GM20431 (cell line): ENCODE results near the gene KHDRBS2.

Experiments
- in situ Hi-C: fragments of 300-500 bp; cut with MseI, MboI; formaldehyde crosslinking; loops from one replicate; pipeline ENCODE4 v1.15.0; 2020; ENCODE audit warnings: low sequenced_read_pairs; ENCODE audit not compliant: unreplicated experiment

Gene KHDRBS2

DNA sequence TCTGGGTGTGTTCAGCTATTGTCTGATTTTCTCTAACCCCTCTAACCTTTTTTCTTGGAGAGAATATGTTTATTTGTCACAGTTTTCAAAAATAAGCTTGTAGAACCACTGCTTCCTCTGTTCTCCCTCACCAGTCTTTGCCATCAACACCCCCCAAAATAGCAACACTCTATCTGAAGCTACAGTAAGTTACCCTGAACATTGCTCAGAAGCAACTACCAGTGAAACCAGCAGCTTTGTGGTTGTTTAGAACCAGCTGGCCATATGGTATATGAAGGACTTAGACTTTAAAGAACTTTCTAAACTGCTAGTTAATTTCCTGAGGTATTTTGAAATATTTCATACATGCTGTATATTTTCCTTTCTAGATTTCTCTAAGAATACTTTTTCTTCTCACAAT is 242.9 kb downstream of the KHDRBS2 start:
- in situ Hi-C loops, result no loop called here

DNA sequence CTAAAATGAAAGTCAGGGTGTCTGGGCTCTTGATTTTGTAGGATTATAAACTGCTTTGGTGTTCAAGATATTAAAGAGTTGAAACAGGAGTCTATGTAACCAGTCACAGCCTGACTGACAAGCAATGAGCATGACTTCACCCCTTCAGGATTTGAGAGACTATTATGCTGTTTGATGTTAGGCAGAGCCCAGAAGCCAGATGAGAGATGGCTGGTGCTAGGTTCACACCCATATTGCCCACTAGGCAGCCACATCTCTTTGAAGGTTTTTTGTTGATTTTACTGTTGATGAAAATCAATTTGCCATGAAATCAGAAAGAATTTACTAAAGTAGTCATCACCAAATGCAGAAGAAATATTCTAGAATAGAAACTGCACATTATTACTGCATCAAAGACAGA is 243.6 kb downstream of the KHDRBS2 start:
- in situ Hi-C loops, result no loop called here

DNA sequence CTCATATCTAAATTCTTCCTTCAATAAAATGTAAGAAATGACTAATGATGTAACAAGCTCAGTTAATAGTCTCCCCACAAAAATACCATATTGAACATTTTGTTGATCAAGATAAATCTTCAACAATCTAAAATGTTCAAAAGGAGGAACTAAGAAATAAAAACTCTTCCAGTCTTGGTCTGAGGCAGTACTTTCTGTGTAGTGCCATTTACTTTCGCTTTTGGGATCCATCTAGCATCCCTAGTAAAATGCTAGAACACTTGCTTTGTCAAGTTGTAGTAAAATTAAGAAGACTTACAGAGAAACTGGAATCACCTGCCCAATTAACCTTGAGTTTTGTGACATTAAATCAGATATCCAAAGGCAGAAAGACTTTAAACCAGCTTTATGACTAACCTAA is 246.4 kb downstream of the KHDRBS2 start:
- in situ Hi-C loops, result no loop called here

DNA sequence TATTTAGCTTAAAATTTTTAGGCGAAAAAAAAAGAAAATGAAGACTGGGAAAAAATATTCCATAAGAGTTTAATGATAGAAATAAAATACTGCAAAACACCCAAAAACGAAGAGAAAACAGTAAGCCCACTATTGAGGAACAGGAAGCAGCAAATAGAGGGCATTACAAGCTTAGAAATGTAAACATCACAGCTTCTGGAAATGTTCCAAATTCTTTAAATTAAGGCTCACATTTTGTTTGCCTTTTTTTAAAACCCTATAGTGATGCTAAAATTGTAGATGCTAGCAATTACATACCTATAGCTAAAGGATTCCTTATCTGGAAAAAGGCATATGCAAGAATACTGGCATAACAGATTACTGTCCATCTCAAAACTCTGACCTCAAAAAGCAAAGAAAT is 248.6 kb downstream of the KHDRBS2 start:
- in situ Hi-C loops, result no loop called here

DNA sequence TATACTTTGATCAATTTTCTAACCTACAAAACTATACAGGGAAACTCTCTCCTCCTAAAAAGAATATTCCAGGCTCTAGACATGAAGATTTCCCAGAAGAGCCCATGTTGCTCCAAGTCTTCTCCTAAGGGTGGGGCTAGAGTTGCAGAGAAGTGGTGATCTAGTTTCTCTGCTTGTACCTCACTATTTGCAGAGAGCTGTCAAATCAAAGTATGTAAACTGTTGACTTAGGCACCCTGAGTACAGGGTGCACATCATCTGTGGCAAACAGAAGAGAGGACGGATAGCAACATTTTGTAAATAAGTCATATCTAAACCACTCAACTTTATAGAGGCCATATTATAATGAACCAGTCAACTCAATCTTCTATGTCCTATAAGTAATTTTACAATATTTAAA is 250.1 kb downstream of the KHDRBS2 start:
- in situ Hi-C loops, result no loop called here

DNA sequence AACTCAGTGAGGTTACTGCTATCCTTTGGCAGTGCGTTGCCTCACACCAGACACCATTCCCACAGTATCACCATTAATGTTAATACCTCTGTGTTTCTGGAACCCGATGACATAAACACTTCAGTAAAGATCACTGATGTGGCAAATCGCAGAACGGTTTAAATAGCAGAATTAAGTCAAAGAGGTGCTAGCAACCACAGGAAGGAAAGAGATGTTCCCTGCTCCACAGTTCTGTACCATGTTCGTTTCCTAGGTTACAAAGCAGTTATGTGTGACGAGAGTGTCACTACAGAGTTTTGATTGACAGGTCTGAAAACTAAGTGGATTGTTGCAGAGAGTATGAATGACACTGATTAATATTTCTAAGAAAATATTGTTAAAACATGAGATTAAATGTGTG is 272.3 kb downstream of the KHDRBS2 start:
- in situ Hi-C loops, result no loop called here

DNA sequence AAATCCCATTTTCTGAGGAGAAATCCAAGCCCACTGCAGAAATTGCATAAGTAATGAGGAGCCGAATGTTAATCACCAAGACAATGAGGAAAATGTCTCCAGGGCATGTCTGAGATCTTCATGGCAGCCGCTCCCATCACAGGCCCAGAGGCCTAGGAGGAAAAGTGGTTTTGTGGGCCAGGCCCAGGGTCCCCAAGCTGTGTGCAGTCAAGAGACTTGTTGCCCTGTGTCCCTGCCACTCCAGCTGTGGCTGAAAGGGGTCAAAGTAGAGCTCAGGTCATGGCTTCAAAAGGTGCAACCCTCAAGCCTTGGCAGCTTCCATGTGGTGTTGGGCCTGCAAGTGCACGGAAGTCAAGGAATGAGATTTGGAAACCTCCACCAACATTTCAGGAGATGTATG is 276.6 kb downstream of the KHDRBS2 start:
- in situ Hi-C loops, result no loop called here

DNA sequence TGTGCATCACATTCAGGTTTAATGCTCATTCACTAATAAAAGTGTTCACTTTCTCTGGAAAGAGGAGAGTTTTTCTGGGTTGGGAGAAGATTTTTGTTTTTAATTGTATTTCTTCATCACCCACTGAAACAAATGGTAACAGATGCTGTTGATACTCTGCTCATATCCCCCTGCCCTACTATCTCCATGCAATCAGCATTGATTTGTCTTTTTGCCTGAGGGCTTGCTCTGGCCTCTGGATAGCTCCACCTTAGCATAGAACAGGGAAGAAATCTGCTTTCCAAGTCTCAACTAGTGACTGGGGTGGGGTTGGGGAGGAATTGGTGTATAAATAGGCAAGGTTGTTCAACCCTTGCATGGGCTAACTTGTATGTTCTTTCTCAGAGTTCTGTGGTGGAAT is 296.4 kb downstream of the KHDRBS2 start:
- in situ Hi-C loops, result no loop called here

DNA sequence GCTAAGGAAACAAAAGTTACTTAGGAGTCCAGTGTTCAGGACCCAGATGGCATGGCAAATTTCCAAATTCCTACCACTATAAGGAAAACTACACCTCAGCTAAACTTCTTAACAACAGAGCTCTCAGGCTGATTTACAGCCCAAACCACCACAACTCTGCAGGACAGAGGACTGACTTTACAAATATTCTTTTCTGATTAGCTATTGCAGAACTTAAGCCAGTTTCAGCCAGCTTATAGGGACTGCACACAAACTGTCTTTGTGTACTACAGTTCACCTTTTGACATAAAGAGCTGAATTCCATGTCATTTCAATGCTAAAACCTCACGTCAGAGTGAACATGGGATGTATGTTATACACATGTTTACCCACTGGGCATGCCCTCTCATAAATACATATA is 305.4 kb downstream of the KHDRBS2 start:
- in situ Hi-C loops, result no loop called here

DNA sequence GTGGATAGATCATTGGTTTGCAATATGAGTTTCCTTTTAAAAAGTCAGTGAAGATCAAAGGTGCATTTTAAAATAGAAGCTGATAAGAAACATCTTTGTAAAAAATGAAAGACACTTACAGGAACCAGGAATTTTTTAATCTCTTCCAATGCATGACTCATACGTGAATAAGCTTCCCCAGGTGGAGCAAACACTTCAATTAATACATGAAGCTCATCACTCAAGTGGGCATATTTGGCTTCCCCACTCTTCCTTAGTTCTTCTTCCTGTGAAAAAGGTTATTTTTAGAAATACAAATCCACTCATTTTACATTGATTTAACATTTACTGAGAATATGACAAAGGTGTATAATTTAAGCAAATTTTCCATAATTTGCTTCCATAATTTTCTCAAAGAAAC is 308.1 kb downstream of the KHDRBS2 start:
- in situ Hi-C loops, result no loop called here

DNA sequence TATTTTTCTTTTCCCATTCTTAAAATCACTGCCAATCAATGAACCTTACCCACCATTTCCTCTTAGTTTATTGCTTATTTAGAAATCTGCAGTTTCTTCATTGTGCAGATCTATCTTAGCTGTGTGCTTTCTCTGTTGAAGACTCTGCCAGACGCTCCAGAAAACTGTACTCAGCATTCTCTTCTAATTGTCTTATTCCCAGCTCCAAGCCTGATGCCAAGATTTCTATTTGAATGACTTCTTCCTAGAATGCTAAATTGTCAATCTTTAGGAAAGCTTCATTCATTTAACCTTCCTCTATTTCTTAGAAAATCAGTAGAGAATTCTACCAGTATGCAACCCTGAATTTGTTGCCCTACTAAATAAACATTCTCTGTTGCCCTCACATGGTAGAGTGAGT is 308.9 kb downstream of the KHDRBS2 start:
- in situ Hi-C loops, result no loop called here

DNA sequence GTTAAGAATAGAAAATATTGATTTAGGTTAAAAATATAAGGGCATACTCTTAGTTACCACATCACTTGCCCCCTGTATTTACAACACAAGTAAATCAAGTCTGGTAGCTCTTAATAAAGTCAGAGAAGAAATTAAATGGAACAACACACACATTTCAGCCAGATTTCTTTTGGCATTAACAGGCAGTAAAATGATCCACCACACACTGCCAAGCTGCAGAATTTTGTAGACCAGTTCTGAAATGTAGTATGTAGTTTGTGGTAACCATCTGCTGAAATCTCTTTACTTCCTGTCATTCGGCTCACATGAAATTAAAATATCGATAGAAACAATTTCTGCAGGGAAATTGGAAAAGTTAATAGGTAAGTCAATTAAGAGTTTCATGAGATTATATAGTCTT is 326.8 kb downstream of the KHDRBS2 start:
- in situ Hi-C loops, result no loop called here

DNA sequence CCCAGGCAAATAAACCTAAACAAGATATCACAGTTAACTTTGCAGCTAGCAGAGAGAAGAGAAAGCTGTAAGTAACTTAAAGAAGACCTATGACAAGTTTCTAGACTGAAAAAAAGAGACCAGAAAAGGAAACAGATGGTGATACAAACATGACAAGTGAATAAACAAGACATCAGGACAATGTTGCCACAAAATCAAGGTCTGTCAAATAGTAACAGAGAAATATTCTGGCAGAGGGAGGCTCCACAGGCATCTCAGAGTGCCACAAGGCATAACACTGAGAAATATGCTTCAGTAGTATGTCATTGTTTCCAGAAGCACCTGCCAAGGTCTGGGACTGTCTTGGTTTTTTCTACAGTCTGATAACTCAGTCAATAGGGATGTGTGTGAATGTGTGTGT is 332.2 kb downstream of the KHDRBS2 start:
- in situ Hi-C loops, result no loop called here

DNA sequence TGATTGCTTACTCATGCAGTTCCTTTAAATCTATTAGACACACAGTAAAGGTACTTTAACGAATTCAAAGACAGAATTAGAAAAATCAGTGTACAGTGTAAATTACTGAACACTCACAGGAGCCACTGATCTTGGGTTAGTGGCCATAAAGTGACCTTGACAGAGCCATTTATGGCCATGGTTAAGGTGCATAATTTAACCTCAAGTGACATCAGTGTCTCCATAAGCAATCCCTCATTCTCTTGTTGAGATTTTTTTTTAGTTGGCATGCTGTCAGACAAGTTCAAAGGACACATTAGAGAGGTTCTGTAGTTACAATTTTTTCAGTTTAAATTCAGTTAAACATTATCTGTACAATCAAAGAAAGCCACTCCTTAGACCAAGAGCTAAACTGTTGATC is 334.4 kb downstream of the KHDRBS2 start:
- in situ Hi-C loops, result no loop called here

DNA sequence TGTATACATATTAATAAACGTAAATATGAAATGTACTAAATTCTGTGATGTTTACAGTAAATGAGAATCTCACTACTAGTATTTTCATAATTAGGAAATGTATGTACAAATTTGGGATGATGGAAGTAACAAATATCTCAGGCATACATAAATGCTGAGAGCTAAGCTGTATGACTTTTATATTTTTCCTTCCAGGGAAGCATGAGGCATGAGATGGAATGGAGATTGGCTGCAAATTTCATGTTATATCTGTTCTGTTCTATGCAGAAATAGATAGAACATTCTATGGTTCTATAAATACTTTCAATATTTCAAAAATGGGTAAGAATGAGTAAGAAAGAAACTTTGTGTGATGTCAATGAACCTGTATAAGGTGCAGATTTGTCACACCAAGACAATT is 335.2 kb downstream of the KHDRBS2 start:
- in situ Hi-C loops, result no loop called here

DNA sequence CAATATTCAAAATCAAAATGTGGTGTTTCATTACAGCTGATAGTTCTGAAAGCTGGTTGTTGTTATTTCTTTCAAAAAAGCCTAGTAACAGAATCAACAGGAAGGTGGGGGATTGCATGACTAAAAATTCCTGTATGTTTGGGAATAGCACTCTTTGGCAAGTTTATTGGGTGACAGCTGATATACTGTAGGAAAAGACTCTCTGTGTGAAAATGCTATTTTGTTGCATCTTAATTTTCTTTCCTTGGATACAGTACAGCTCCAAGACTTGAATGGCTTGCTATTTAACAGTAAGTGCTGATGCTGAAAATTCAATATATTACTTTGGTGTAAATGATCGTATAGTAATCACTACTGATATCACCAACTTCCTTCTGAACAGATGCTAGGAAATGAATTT is 336.1 kb downstream of the KHDRBS2 start:
- in situ Hi-C loops, result no loop called here

DNA sequence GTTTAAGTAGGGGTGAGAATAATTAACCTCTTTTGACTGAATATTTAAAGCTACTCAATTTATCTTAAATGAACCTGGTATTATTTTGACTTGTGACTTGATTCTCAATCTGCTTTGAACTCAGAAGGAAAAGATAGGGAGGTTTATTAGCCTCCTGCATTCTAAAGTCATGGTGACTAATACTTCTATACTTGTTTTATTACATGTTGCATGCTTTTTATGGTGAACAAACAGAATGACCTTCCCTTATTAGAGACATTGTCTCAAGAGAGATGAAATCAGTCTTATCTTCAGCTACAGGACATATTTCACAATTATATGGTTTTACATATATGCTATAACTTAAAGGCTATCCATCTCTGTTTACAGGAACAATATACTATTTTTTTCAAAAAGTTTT is 336.9 kb downstream of the KHDRBS2 start:
- in situ Hi-C loops, result no loop called here

DNA sequence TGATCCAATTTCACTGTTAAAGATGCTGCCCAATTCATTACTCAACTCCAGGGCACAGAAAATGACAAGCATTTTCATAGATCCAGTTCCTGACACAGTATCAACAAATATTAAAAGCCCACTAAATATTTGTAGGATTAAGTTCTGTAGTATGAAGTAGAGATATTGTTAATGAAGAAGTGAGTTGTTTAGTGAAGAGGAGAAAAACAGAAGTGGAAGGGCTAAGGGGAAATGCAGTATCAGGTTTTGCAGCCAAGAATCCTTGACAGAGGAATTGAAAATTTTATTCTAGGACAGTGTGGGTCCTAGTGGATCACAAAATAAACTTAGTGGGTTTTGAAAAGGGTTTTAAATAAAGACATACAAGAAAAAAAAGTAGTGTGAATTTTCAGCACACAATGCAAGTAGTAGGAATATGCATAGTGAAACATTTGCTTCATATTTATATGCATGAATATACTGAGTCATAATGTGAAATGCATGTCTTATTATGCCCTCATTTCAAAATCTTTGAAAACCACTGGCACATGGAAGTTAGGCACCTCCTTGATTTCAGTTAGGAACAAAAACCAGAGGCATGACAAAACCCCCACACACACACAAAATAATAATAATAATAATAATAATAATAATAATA is 338.6 kb downstream of the KHDRBS2 start:
- in situ Hi-C loops, result no loop called here

DNA sequence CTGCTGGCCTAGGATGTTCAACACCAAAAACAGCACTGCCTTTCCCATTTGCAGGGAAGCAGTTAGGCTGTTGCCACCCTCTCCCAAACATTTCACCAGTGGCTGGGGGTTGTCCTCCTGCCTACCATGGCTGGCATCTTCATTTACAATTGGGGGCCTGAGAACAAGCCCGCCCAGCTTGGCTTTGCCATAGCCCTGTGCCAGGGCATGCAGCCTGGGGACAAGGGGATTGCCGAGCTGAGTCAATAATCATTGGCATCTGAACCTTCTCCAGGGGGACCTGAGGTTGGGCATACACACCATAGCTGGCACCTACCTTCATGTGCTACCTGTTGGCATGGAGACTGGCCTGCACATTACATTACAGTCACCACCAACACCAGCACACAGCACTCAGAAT is 345.1 kb downstream of the KHDRBS2 start:
- in situ Hi-C loops, result no loop called here

DNA sequence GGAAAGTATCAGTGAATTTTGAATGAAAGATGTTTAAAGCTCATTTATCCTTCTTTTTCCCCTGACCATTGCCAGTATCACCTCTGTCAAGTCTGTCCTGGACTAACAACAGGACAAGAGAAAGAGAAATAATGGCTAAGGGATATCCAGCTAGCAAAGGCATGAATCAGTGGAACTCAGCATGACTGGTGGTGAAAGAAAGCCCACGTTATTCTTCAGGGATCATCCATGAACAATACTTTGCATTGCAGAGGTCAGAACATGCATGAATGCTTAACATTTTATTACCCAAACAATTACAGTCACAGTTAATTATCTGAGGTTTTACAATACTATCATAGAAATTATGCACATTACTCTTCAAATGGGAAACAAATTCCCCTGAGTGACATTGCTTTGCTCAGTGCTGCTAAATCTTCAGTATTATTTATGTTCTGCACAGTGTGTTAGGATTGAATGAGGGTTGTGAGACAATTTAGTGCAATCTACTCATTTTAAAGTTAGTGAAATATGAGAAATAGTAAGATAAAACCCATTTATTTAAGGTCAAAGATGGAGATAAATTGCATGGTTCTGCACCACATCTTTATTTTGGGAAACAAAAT is 350.7 kb downstream of the KHDRBS2 start:
- in situ Hi-C loops, result no loop called here

DNA sequence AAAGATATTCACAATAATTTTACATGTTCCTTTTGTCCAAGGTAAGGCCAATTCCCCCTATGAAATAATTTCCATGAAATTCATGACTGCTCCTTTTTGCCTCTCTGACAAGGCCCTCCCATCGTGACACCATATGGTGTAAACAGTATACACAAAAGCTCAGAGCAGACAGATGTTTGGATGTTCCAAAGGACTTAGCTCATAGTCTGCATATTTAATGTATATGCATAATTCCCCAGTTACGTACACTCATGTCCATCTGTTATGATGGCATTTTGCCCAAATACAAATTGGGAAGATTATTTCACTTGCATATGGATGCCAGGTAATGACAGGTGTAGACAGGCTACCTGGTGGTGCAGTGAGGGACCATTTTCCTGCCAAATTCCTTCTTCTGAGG is 376.5 kb downstream of the KHDRBS2 start:
- in situ Hi-C loops, result no loop called here

DNA sequence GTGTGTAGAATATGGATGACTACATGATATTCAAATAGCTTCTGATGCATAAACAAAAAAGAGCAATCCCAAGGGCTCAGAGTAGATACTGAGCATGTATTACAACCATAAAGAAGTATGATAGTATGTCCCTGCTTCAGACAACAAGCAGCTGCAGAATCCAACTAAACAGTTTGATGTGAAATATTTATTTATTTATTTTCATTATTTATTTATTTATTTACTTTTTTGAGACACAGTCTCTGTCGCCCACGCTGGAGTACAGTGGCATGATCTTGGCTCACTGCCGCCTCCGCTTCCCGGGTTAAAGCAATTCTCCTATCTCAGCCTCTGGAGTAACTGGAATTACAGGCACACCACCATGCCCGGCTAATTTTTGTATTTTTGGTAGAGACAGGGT is 384.3 kb downstream of the KHDRBS2 start:
- in situ Hi-C loops, result no loop called here
